ENCODE measurements around the gene LRP2.
A peak's percentile ranks its signal among the peaks of the same experiment; 100 is the strongest.

The LRP2 gene

GRCh38 chr2:169091761-169092519 is 270.4 kb downstream of the LRP2 start:
- peak; percentile 5 for DNase-seq (ENCODE audit: low read depth)
- no peak overlapping the region for H3K4me3 ChIP-seq (ENCODE audit: low read length)
- no peak for TF ChIP-seq CTCF (conservative IDR thresholded peaks at IDR 0.05; ENCODE audit: low read length)

GRCh38 chr2:169091256-169091655 is 271.1 kb downstream of the LRP2 start:
- TF ChIP-seq CTCF (conservative IDR thresholded peaks at IDR 0.05; ENCODE audit: low read length) = no peak
- H3K4me3 ChIP-seq (ENCODE audit: low read length) = no peak overlapping the region
- no peak for DNase-seq (ENCODE audit: low read depth)

GRCh38 chr2:169090133-169090820 is 272.1 kb downstream of the LRP2 start:
- H3K4me3 ChIP-seq (ENCODE audit: low read length) = no peak overlapping the region
- no peak for TF ChIP-seq CTCF (conservative IDR thresholded peaks at IDR 0.05; ENCODE audit: low read length)
- no peak for DNase-seq (ENCODE audit: low read depth)

GRCh38 chr2:169089182-169089581 is 273.2 kb downstream of the LRP2 start:
- no peak for DNase-seq (ENCODE audit: low read depth)

GRCh38 chr2:169087757-169088379 is 274.5 kb downstream of the LRP2 start:
- no peak for DNase-seq (ENCODE audit: low read depth)
- no peak for TF ChIP-seq CTCF (conservative IDR thresholded peaks at IDR 0.05; ENCODE audit: low read length)
- no peak overlapping the region for H3K4me3 ChIP-seq (ENCODE audit: low read length)

More at GRCh38 chr2:169089182-169089581, 273.2 kb downstream of the LRP2 start:
- TF ChIP-seq CTCF (conservative IDR thresholded peaks at IDR 0.05; ENCODE audit: low read length) = no peak
- H3K4me3 ChIP-seq (ENCODE audit: low read length) = no peak overlapping the region

GRCh38 chr2:169086893-169087467 is 275.4 kb downstream of the LRP2 start:
- TF ChIP-seq CTCF (conservative IDR thresholded peaks at IDR 0.05; ENCODE audit: low read length) = no peak
- no peak overlapping the region for H3K4me3 ChIP-seq (ENCODE audit: low read length)
- DNase-seq (ENCODE audit: low read depth) = no peak

All from AG10803 (cell line).